CD4-positive, alpha-beta T cell treated with Interleukin-21 for 1 hour (primary cell): Measurements from ENCODE around the gene ATF7.
"Not testable (repeated sequence)": the region's sequence is repeated elsewhere in the genome, so short reads cannot be mapped to it uniquely, and the experiment has no call there.

Source experiments
- DNase-seq: peaks from one replicate; pipeline ENCODE4 v3.0.0-alpha.2; 2020

Gene ATF7

DNA sequence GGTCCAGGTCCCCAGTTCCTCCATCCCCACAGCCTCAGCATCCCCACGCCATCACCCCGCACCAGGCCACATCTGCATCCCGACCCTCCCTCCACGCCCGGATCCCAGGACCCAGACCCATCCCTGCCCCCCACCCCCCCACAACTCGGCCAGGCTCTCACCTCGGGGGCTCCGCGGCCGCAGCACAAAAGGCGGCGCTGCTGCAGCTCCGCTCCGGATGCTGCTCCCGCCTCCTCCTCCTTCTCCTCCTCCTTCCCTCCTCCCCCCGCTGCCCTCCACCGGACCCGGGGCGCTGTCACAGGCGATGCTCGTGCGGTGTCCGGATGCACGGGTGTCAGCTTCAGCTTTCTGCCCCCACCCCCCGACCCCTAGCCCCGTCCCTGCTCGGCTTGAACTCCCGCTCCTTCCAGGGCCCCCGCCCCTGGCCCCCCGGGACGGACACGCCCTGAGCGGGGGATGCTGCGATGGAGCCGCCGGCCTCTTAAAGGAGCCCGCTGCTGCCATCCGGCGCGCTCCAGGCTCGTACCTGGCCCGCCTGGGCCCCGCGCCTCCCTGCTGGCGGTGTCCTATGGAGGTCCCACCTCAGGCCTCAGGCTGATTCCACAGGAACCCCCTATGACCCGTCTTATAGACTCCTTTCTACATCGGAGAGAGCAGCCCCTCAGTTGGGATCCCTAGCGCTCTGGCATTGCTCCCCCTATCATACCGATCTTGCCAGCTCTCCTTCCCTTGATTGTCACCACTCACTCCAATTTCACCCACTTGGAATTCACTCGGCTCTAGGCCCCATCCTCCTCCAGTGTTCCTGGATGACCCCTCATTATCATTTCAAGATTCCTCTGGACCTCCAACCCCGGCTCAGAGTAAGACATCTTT, 126.7 kb downstream of the ATF7 start, which contains the start of gene MAP3K12:
Gene MAP3K12, minus strand, starts transcription at position 193 of the 876 bp plus-strand sequence. CDS start 12,067 bp downstream, outside the sequence.
- DNase-seq = peak; percentile 69

DNA sequence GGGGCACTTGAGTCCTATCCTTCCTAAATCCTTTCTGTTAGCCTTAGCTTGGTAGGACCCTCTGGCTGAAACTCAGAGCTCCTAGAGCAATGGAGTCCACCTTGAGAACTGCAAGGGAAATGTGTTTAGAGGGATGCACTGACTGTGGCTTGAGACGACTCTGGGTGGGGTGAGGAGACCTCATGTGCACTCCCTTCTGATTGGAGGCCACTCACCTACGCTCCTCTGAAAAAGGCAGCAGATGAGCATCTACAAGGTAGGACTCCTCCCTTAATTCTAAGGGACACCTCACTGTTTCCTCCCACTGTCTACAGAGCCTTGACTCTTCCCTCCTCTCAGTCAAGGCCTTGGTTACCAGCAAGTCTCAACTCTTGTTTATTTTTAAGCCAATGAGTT, 127.9 kb downstream of the ATF7 start:
- DNase-seq = peak; percentile 28

DNA sequence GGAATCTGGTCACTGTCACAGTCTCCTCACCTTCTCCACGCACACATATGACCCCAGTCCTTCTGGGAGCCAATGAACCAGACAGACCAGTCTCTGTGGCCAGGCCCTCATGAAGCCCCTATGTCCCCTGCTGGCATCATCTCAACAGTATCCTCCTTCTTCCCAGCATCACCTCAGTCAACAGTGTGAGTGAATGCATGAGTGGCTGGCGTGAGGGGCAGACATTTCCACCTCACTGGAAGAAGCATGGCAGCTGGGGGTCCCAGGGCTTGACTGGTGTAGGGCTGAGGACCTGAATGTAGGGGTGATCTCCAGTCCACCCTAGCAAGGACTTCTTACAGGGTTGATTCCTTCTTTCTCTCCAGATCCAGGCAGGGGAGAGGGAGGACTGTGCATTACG, 128.7 kb downstream of the ATF7 start:
- no peak for DNase-seq

DNA sequence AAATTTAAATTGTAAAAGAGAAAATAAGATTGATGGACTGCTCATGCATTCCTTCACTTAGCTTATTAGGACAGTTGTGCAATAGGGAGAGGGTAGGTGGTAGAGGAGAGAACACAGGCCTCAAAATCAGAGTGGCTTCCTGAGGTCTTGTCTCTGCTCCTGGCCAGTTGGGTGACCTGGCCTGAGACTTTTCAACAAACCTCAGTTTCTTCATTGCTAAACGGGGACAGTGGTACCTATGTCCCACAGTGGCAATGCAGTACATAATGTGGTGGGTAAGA, 129.5 kb downstream of the ATF7 start:
- no peak for DNase-seq

DNA sequence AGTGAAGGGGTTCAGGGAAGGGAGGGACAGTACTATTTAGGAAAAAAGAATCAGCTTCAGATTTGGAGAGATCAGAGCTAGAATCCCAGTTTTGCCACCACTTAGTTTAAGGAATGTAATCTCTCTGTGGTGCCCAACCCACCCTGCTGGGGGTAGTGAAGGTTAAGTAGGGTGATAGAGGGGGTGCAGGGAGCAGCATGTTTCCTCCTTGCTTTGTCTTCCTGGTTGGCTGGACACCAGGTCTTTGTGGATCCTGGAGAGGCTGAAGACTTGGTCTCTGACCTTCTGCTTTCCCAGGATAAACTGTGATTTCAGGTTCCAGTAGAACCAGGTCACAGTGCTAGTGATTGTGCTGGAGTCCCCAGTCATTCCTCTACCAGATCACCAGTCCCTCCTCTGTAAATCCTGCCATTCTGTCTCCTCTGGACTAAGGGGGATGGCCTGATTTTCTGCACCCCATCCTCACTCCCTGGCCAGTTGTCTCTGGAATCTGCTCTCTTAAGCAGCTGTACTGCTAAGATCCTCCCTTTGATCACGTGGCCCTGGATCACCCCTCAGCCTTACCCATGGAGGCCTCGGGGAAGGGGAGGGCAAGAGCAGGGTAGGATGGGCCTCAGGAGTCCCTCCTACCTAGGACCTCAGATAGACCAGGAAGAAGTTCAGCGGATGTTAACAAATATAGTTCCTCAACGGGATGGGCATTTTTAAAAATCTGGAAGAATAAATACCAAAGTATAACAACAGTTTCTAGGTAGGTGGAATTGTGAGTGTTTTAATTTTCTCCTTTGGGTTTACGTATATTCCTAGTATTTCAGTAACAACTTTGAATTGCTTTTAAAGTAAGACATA, 130.1 kb downstream of the ATF7 start:
- no peak for DNase-seq

DNA sequence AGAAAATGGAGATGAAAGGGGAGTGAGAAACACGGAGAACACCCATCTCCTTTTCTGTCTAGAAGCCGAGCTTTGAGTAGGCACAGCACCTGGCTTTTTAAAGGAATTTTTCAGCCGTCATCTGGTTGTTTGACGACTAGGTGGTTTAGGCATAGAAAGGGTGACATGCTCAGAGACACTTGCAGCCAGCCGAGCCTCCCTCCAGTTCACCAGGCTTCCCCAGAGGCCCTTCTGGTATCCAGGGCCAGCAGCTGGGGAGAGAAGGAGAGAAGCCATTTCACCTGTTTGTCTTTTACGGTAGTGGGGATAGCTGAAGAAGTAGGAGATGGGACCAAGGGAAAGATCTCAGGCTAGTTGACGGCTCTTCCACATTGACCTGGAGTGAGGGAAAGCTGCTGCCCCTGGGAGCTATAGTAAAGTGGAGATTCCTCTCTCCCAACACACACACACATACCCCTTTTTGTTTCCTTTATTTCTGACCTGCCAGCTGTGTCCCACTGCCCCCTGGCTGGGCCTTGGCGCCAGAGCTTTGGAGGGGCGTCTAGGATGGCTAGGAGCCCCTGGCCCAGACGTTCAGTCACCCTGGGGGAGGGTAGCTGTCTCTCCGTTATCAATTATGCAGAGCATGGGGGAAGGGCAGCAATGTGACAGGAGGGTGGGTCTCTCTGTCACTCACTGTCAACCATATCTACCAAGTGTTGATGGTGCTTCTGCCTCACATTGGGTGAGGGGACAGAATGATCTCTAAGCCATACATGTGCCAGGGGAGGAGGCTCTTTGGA, 132.4 kb downstream of the ATF7 start:
- no peak for DNase-seq

DNA sequence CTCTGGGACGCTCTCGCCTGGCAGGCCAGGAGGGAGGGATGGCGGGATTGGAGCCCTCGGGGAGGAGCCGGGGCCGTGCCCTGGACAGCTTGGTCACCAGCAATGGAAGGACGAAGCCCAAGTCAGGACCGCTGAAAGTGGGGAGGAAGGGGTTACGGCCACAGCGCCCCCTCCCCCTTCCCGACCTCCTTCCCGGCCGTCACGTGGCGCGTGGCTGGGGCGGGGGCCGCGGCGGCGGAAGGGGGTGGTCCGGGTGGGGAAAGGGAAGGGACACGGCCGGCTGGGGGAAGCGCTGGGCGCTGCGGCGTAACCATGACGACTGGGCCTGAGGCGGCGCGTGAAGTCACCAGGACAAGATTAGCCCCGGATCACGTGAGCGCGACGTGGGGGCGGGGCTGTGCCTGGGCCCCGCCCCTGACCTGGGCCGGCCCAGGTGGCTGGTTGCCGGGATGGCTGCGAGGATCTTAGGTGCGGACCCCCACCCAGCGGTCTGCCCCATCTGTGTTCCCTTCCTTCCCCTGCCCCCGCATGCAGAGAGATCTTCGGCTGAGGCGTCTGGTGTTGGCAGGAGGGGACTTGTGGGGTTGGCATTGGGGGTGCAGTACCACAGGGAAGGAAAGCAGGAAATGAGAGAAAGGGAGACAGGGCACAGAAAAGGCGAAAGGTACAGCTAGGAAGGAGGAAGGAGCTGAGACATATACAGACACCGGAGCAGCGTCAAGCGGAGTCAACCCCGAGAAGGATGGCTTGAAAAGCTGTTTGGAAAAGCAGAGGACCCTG, 133.2 kb downstream of the ATF7 start:
- DNase-seq = peak; percentile 93

DNA sequence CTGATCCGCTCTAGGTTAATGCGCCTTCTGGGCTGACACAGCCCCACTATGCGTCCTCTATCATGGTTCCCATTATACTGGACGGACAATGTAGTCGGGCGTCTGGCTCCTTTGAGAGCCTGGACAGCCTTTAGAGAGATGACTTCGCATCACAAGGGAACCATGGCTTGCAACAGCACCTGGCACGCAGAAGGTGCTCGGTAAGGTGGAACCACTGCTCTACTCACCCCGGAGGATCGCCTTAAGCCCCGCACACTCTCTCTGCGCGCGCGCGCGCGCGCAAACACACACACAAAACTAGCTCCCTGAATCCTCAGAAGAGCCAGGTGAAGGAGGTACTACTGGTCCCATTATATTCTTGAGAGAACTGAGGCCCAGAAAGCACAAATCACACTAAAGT, 134.0 kb downstream of the ATF7 start:
- DNase-seq = no peak

DNA sequence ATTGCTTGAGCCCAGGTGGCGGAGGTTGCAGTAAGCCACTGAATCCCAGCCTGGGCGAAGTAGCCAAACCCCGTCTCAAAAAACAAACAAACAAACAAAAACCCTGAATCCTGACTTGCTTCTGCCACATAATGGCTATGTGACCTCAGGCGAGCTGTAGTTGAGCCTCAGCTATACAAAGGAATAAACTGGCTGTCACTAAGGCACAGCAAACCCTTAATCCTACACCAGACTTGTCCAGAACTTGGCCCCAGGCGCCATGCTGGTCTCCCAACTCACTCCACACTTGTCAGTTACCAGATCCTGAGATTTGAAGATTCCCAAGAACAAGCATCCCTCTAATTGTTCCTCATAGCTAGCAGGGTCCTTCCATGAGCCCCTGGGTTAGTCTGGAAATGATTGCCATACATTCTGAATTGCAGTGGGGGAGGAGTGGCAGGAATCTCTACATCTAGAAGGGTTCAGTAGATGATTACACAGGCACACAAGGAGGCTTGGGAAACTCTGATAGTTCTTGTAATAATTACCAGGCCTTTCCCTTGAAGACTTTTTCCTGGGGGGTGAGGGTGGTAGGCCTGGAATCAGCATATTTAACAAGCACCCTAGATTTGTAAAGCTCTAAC, 136.8 kb downstream of the ATF7 start:
- no peak for DNase-seq

DNA sequence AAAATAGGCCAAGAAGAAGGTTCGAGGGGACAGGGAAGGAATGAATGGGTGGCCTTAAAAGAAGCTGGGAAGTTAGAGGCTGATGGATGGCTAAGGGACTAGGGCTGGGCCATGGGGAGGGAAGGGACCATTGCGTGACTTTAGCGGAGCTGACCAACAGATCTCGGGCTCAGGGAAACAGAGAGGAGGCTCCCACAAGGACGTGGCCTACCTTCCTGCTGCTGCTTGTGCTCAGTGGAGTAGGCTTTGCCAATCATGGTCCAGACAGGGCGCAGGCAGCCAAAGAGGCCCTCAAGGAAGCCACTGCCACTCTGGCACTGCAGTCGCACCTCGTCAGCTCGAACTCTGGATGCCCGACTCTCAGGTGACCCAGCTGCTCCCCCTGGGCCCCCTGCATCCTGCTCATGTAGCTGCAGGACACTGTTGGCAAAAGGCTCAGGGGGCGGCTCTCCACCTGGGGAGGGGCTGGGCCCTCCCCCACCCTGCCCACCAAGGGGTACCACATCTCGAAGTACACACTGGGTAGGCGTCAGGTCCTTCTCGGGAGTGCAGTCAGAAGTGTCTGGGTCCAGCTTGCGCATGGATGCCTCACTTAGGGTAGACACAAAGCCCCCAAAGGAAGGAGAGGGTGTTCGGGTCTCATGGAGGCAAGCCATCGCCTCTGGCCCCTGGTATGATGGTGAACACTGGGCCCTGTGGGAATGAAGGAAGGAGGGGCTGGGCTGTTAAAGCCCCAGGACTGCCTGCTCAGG, 139.3 kb downstream of the ATF7 start:
- no peak for DNase-seq

DNA sequence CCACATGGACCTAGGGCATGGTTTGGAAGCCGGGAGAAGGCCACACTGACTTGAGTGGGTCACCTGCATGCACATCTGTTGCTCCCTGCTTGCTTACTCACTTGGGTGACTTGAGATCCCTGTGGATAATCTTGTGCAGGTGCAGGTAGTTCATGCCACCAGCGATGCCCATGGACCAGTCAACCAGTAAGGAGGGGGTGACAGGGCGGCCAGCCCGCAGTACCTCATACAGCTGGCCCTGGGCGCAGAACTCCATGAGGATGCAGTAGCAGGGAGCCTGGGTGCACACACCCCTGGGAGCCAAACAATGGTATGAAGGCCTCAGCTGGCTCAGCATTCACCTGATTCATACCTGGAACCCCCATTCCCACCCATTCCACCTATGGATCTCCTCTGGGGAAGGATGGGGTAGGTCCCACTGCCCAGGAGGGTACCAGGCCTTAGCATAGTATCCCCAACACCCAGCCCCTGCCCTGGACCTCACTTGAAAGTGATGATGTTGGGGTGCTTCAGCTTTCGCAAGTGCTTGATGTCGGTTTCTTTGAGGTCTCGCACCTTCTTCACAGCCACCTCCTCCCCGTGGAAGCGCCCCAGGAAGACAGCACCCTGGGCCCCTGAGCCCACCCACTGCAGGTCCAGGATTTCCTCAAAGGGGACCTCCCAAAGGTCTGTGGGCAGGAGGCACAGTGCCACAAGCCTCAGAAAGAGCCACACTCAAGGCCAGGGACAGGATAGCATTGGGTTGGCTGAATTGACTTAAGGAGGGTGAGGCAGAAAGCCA, 140.0 kb downstream of the ATF7 start:
- no peak for DNase-seq

DNA sequence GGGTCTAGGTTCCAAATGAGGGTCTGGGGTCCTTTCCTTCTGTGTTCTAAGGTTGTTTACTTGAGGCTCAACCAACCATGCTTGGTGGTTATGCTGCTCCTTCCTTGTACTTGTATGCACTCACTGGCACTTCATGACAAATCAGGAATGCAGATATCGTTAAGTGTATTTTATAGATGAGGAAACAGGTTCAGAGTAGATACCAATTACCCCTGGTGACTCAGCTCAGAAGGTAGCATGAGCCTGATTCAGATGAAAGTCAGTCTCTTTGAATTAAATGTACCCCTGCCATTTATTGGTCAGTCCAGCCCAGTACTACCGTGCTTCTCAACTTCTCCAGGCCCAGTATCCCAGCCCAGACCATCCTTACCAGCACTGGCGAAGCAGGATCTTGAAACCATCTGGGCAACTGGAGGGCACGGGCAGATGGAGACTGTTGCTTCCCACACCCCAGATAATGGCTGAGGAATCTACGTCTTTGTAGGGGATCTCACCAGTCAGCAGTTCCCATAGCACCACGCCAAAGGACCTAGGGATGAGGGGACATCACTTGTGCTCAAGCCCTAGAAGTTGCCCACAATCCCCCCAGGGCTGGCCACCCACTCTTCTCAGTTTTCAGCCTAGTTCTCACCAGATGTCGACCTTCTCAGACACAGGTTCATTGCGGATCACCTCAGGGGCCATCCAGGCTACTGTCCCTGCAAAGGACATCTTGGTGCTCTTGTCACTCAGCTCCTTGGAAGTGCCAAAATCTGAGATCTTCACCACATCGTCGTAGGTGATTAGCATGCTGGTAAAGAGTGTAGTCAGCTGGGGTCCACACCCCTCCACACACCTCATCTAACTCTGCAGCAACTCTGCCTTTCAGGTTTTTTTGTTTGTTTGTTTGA, 141.3 kb downstream of the ATF7 start:
- no peak for DNase-seq

DNA sequence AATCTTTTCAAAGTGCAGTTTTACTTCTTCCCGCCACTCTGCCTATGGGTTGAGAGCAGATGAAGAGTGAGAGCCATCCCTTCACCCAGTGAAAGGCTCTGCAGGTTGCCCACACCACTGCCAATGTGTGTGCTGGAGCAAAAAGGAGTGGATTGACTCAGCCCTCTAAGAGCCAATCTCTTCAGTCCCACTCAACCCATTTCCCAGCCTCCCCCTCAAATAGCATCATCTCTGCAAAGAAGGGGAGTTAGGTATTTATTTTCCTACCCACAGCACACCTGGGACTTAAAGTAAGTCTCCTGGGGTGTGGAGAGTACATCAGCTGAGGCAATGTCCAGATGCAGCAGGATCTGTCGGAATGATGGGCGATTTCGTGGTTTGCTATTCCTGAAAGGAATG, 142.2 kb downstream of the ATF7 start:
- no peak for DNase-seq

DNA sequence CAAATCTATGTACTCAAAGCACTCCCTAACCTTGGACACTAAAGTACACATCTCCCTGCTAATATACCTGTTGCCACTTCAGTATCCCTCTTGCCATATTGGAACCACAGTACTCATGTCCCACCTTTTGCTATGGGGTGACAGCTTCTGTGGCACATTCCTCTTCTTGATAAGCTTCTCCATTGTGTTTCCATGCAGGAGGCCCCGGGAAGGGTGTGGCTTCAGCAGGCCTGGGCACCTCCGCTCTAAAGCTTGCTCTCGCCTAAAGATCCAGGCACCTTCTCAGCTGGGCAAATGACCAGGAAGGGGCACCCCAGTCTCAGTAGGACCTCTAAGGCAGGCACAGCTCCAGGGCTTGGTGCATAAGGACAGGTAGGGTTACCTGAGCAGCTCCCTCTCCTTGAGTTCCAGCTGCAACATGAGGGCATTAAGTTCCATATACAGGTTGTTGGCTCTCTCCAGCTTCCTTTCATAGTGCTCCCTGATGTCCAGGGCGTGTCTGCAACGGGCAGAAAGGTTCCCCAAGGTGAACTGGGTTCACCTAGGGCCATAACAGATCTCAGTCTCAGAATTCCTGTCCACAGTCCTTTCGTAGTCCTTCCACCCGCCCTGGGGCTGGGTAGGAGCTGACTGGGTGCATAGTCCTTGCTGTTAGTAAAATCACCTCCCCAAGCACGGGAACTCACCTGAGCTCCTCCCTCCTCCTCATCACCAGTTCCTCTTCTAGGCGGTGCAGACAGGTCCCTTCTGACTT, 142.8 kb downstream of the ATF7 start:
- DNase-seq = no peak

DNA sequence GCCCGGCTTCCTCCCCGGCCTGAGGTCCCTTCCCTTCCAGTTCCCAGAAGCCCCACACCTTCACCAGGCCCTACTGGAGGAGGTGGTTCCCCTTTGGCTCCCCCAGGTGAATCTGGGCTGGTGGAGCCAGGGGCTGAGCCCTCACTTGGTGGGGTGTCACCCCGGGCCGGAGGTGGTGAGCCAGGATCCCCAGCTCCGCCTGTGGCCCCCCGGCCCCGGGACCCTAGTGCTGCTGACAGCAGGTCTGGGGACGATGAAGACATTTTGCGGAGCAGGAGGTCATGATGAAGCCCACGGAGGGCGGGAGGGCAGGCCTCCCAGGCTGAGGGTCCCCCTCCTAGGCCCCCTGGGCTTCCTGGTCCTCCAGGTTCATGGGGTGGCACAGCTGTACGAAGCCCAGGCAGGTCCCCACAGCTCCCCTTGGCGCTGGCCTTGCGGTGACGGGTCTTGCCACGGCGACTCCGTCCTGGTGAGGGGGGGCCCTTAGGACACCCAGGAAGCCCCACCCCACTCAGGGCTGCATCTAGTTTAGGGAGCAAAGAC, 143.5 kb downstream of the ATF7 start:
- DNase-seq = no peak

DNA sequence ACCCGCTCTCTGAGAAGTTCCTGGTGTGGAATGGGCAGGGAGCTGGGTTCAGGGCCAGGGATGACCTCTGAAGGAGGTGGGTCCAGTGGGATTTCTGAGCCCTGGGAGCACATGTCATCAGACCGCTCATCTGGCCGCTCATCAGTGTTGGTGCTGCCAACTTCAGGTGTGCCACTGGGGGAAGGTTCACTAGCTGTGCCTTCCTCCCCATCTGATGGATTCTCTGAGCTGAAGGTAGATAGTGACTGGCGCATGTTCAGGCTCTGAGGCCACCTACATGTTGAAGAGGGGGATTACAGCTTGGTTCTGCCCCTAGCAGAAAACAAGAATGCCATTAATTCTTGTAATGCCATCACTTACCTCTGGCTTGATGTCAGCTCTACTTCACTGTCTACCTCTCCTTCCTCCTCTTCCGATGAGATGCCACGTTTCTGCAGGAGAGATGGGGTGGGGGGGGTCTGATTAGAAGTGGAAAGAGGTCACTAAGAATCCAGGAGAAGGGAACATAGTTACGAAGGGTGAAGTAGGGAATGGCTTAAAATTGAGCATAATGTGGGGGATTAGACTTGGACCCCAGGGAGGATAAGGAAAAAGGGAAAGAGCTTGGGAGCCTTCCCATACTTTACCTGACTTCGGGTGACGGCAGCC, 144.1 kb downstream of the ATF7 start:
- DNase-seq = peak; percentile 26

DNA sequence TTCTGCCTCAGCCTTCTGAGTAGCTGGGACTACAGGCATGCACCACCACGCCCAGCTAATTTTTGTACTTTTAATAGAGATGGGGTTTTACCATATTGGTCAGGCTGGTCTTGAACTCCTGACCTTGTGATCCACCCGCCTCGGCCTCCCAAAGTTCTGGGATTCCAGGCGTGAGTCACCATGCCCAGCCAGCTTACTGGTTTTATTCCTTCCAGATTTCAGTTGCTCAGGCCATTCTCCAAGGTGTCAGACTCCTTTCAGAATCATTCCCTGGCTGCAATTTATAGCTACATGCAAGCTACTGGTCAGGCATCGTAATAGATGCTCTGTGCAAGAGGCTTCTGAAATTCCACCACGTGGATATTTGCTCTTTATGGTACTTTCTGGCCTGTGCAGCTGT, 144.7 kb downstream of the ATF7 start:
- DNase-seq = not testable (repeated sequence)
